Inferior parietal cortex (tissue), 1 donor: ENCODE measurements around the gene LRSAM1.

Experiments
- DNase-seq: peaks from one replicate; pipeline ENCODE4 v3.0.0-alpha.2; 2016; ENCODE audit errors: extremely low spot score

The LRSAM1 gene

GRCh38 chr9:127450830-127451607 is at the start of gene LRSAM1, which contains the start of gene RPL12:
LRSAM1 (plus strand) TSS chr9:127451510; CDS start chr9:127454528, 3,018 bp downstream.
RPL12 (minus strand) TSS chr9:127451406; CDS start chr9:127451317, 89 bp downstream.
- peak; percentile 97 for DNase-seq

DNA sequence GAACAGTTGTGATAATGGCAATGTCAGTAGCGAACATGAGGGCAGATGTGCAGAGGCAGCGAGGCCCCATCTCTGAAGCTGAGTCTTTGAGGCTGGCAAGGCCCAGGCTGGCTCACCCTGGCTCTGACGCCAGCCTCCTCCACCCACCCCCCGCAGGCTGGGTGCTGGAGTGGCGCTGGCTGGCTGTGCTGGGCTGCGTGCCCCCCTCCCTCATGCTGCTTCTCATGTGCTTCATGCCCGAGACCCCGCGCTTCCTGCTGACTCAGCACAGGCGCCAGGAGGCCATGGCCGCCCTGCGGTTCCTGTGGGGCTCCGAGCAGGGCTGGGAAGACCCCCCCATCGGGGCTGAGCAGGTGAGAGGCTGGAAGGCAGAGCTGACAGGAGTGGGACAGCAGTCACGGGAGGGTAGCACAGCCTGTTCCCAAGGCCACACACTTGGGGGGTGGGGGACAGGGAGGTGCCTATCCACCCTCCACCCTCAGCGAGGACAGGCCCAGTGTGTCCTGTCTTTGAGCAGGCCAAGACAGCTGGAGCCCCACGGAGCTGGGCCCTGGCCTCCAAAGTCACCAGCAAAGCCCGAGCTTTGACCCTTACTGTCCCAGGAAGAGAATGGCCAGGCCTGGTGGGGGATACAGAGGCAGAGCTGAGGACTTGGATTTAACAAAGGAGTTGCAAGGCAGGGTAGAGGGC is 48.8 kb upstream of the LRSAM1 start:
- DNase-seq, result no peak

- DNase-seq, result no peak
Measured at GRCh38 chr9:127403507-127404192, 47.7 kb upstream of the LRSAM1 start.

- DNase-seq, result no peak
Measured at GRCh38 chr9:127404631-127405030, 46.7 kb upstream of the LRSAM1 start.

DNA sequence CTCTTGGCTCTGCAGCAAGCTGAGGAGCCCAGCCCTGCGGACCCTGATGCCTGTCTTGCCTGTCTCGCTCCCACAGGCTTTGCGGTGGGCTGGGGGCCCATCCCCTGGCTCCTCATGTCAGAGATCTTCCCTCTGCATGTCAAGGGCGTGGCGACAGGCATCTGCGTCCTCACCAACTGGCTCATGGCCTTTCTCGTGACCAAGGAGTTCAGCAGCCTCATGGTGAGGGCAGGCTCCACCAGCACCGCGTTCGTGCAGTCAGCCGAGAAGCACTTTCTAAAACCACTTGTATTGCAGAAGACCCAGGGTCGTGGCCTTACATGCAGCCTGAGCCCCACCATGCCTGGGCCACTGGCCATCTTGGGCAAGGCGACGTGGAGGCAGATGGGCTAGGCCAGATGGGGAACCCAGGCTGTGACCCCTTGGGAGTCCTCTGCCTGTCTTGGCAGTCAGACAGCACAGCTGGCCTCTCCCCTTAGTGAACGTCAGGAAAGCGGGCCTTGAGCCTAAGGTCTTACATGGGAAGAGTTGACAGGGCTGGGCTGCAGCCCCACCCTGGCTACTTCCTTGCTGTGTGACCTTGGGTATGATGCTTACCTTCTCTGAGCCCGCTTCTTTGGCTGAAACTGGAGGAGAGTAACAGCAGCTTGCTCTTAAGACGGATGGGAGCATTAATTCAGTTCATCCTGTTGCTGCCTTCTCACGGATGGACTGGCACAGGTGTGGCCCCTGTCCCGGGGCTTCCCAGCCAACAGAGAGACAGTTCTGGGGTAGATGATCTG is 45.8 kb upstream of the LRSAM1 start:
- no peak for DNase-seq

DNA sequence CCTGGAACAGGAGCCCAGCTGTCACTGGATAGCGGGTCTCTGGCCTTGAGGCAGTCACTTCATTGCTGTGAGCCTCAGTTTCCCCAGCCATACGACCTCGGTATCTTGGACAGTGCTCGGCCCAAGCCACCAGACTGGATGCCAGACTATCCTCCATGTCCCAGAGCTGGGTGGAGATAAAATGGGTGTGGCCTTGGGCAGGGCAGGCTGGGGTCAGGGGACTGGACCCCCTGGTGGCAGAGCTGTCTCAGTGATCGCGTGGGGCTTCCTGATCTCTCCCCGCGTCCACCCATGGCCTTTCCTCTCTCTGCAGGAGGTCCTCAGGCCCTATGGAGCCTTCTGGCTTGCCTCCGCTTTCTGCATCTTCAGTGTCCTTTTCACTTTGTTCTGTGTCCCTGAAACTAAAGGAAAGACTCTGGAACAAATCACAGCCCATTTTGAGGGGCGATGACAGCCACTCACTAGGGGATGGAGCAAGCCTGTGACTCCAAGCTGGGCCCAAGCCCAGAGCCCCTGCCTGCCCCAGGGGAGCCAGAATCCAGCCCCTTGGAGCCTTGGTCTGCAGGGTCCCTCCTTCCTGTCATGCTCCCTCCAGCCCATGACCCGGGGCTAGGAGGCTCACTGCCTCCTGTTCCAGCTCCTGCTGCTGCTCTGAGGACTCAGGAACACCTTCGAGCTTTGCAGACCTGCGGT is 44.4 kb upstream of the LRSAM1 start:
- no peak for DNase-seq

- DNase-seq, result no peak
Measured at GRCh38 chr9:127407492-127407843, 43.8 kb upstream of the LRSAM1 start.

DNA sequence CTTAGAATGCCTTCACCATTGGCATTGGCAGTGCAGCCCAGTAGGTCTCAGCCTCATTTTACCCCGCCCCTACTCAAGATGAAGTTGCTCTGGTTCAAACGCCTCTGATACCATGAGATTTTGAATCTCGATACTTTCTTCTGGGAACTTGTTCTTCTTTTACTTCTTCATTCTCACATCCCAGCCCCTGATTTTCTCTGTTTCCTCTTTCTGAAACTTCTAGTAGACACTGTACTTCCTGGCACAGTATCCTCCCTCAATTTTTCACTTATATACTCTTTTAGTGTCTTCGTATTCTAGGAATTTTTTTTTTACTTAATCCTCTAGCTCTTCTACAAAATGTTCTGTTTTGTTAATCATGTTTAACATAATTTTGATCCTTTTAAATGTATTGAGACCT is 40.2 kb upstream of the LRSAM1 start:
- no peak for DNase-seq

- DNase-seq, result no peak
Measured at GRCh38 chr9:127415141-127415540, 36.2 kb upstream of the LRSAM1 start.

- DNase-seq, result no peak
Measured at GRCh38 chr9:127415657-127416056, 35.7 kb upstream of the LRSAM1 start.

DNA sequence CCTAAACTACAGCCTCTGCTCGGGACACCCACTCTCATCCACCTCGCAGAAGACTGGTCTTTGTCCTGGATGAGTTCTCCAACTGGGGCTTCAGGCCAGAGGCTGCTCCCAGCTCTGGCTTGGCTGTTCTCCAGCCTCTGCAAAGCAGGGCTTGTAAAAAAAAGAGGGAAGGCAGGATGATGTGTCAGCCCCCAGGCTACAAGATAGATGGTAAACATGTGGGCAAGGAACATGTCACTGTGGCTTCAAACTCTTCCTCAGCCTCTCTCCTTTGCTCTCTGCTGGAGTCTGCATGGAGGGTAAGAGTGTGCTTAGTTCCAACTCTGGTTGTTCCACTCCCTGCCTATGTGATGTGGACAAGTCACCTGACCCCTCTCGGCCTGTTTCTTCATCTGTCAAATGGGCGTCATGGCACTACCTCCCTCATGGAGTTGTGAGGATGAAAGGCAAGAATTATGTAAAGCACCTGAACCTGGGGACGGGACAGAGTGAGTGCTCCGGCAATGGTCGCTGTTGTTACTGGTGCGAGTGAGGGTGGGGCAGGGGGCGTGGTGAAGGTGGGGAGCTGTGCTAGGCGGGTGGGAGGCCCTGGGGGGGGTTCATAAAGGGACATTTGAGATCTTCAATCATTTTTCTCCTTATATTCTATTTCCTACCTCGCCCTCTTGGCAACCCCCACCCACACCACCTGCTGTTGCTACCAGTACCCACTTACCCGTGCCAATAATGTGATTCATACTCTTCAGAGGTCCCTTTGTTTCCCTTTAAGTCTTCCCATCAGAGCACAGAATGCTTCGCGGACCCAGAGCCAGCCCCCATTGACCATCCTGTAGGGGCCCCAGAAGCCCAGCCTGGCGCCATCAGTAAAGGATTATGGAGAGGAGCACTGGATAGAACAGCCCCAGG is 33.9 kb upstream of the LRSAM1 start:
- DNase-seq, result no peak

GRCh38 chr9:127418037-127418471 is 33.3 kb upstream of the LRSAM1 start:
- DNase-seq, result no peak

DNA sequence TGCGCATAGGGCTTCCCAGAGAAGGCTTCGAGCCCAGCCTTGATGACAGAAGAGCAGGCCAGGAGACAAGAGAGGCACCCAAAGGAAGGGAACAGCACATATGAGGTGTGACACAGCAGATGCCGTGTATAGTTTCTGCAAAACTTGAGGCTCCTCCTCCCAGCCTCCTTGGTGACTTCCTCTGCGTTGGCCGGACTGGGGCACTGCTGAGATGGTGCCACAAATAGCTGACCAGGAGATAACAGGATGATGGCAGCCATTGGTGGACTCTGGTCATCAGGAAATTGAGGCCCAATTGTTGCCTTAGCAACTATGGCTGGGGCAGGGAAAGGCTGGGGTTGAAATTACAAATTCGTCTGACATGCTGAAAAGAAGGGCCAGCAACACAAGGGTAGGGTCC is 32.0 kb upstream of the LRSAM1 start:
- no peak for DNase-seq

- DNase-seq, result no peak
Measured at GRCh38 chr9:127421057-127421456, 30.3 kb upstream of the LRSAM1 start.

- DNase-seq, result no peak
Measured at GRCh38 chr9:127422133-127422782, 29.1 kb upstream of the LRSAM1 start.

GRCh38 chr9:127422787-127423186 is 28.5 kb upstream of the LRSAM1 start:
- DNase-seq, result no peak

DNA sequence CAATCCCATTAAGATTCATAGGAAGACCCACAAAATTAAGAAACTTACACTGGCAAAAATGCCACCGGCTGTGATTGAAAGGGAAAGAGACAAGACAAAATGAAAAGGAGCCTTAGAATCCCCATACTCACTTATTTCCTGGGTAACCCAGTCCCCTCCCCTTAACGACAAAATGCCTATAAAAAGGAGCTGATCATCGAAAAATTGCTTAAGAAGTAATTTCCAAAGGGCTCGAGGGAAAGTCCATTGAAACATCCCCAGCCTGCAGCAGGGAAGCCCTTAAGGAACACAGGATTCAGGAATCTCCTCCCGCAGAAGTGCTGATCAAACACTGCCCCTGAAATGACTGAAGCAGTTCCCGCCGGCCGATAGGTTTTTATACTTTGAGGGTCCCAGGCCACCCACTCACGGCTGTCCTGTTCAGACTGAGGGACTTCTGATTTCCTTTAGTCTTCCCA is 27.8 kb upstream of the LRSAM1 start:
- DNase-seq, result no peak

- peak; percentile 93 for DNase-seq
Measured at GRCh38 chr9:127423934-127424675, 27.2 kb upstream of the LRSAM1 start, which contains the start of gene ZNF79. ZNF79 (plus strand) TSS chr9:127424382; CDS start chr9:127424788, 406 bp downstream.

DNA sequence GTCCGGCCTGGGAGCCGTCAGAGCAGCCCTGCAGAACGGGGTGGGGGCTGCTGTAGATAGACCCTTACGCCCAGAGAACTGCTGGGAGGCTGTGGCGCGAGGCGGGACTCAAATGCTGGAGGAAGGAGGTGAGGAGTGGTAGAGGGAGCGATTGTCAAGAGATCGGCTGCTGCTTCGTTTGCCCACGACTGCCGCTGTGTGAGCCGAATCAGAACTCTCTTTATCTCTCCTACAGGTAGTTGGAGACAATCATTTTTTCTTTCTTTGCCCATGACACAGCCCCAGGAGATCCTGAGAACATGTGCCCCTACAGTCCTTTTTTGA is 26.7 kb upstream of the LRSAM1 start:
- no peak for DNase-seq
